Measurements from ENCODE around the gene HCCS.
"Not testable (repeated sequence)": the region's sequence is repeated elsewhere in the genome, so short reads cannot be mapped to it uniquely, and the experiment has no call there.

The HCCS gene

GRCh38 chrX:11111037-11111851 lies at the start of gene HCCS:
Gene HCCS, plus strand, starts transcription at chrX:11111332. Its CDS starts 729 bp downstream, at chrX:11112061.
- DNase-seq = peak; percentile 84

GRCh38 chrX:11064276-11064675 lies 46.9 kb upstream of the HCCS start:
- no peak for DNase-seq

- no peak for DNase-seq
Observed at GRCh38 chrX:11064851-11065600, 46.1 kb upstream of the HCCS start.

GRCh38 chrX:11066812-11067211 lies 44.3 kb upstream of the HCCS start:
- no peak for DNase-seq

GRCh38 chrX:11073381-11073780 lies 37.8 kb upstream of the HCCS start:
- DNase-seq = no peak

GRCh38 chrX:11080741-11081305 lies 30.3 kb upstream of the HCCS start:
- no peak for DNase-seq

- DNase-seq = no peak
Observed at GRCh38 chrX:11081511-11081910, 29.6 kb upstream of the HCCS start.

- DNase-seq = no peak
Observed at GRCh38 chrX:11085305-11085704, 25.8 kb upstream of the HCCS start.

GRCh38 chrX:11089802-11090201 lies 21.3 kb upstream of the HCCS start:
- DNase-seq = no peak

GRCh38 chrX:11097933-11098332 lies 13.2 kb upstream of the HCCS start:
- no peak for DNase-seq

GRCh38 chrX:11099465-11099864 lies 11.7 kb upstream of the HCCS start:
- no peak for DNase-seq

- DNase-seq = peak; percentile 2
Observed at GRCh38 chrX:11100281-11101035, 10.7 kb upstream of the HCCS start.

GRCh38 chrX:11103006-11103405 lies 8.1 kb upstream of the HCCS start:
- DNase-seq = peak; percentile 49

GRCh38 chrX:11103751-11104150 lies 7.4 kb upstream of the HCCS start:
- peak; percentile 37 for DNase-seq

GRCh38 chrX:11105080-11105479 lies 6.1 kb upstream of the HCCS start:
- no peak for DNase-seq

- DNase-seq = no peak
Observed at GRCh38 chrX:11108253-11108941, 2.7 kb upstream of the HCCS start.

GRCh38 chrX:11109968-11110367 lies 1.2 kb upstream of the HCCS start:
- no peak for DNase-seq

GRCh38 chrX:11111947-11112346 lies 815 bp downstream of the HCCS start:
- DNase-seq = no peak

- no peak for DNase-seq
Observed at GRCh38 chrX:11113731-11114130, 2.6 kb downstream of the HCCS start.

GRCh38 chrX:11117745-11118144 lies 6.6 kb downstream of the HCCS start:
- DNase-seq = no peak

GRCh38 chrX:11119313-11119943 lies 8.3 kb downstream of the HCCS start:
- no peak for DNase-seq

GRCh38 chrX:11123087-11123486 lies 12.0 kb downstream of the HCCS start:
- not testable (repeated sequence) for DNase-seq

Measured in activated CD4-positive, alpha-beta T cell treated with anti-CD3 and anti-CD28 coated beads, Interleukin-2, amount 50 U/mL, for 16 hours (primary cell).